ENCODE results near the gene GRAMD4.

Gene GRAMD4

DNA sequence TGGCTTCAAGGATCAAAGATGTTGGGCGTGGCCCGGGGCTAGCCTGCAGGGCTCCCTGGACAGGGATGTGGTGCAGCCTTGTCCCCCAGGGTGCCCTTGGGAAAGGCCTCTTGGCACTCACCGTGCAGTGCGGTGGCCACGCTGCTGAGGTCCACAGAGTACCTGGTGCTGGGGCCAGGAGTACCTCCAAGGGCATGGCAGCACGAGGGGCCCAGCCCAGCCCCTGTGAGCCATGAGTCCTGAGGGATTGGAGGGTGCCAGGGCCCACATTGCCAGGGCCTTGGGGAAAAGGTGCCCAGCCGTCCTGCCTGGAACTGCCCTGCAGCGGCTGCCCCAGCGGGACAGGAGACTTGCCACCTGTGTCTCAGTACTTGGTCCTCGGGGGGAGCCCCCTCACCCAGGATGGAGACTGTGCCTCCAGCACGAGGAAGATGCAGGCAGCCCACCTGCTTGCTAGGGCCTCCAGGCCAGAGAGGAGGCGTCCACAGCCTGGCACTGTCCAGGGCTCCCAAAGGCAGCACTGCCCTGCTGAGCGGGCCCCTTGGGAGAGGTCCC, 44.2 kb downstream of the GRAMD4 start:
- Mint-ChIP-seq H3K4me1 (ENCODE audit: low read depth) (peaks cover 11% of the 10 kb centered on the region), H3K36me3 (ENCODE audit: low read depth) (peaks cover 4% of the 10 kb centered on the region), H3K9me3 (no peaks in the 10 kb centered on the region), H3K4me3 (no peak overlapping the region), H3K27me3 (ENCODE audit: low read depth) (no peaks in the 10 kb centered on the region), H3K27ac (no peak overlapping the region)

DNA sequence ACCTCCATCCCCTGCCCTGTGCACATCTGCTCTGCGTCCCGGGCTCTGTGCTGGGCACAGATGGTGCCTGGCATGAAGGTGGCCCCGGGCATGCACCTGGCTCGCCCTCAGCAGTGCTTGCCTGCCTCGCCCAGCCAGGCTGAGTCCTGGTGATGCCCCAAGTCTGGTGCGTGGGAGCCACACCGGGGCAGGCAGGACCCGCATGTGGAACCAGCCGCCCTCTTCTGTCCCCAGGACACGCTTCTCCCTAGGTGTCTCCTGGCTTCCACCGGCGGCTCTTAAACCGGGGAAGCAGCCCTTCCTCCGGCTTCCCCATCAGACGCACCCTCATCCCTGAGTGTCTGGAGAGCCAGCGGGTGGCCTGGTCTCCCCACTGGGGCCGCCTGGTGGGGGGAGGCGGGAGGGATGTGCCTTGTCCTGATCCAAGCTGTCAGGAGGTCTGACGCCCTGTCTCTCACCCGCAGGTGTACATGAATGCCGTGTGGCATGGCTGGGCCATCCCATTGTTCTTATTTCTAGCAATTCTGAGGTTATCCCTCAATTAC, 45.0 kb downstream of the GRAMD4 start:
- Mint-ChIP-seq H3K36me3 (ENCODE audit: low read depth) (peaks cover 6% of the 10 kb centered on the region), H3K4me3 (no peak overlapping the region), H3K27me3 (ENCODE audit: low read depth) (no peaks in the 10 kb centered on the region), H3K4me1 (ENCODE audit: low read depth) (peaks cover 7% of the 10 kb centered on the region), H3K9me3 (no peaks in the 10 kb centered on the region), H3K27ac (no peak overlapping the region)

DNA sequence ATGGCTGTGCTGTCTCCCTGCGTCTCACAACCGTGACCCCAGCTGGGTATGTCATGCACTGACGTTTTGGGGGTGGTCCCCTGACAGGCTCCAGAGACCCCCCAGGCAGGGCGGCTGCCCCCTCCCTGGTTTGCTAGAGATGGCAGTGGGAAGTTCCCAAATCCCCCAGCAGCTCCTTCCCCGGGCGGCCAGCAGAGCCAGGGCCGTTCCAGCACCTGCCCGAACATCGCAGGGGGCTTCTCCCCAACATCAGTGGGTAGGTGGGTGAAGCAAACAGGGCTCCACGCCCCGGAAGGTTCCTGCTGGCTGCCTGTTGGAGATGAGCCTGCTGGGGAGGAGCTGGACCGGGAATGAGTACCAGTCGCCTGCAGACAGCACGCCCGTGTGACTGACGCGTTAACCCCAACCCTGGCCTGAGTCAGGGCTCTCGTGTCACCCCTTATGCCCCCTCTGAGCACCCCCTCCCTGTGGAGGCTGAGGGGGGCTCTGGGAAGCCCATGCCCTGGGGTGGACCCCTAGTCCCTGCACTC, 45.6 kb downstream of the GRAMD4 start:
- no peak overlapping the region for H3K4me3 Mint-ChIP-seq
- peaks cover 1% of the 10 kb centered on the region for H3K4me1 Mint-ChIP-seq (ENCODE audit: low read depth)
- H3K9me3 Mint-ChIP-seq = no peaks in the 10 kb centered on the region
- no peaks in the 10 kb centered on the region for H3K27me3 Mint-ChIP-seq (ENCODE audit: low read depth)
- no peak overlapping the region for H3K27ac Mint-ChIP-seq
- H3K36me3 Mint-ChIP-seq (ENCODE audit: low read depth) = peaks cover 4% of the 10 kb centered on the region

DNA sequence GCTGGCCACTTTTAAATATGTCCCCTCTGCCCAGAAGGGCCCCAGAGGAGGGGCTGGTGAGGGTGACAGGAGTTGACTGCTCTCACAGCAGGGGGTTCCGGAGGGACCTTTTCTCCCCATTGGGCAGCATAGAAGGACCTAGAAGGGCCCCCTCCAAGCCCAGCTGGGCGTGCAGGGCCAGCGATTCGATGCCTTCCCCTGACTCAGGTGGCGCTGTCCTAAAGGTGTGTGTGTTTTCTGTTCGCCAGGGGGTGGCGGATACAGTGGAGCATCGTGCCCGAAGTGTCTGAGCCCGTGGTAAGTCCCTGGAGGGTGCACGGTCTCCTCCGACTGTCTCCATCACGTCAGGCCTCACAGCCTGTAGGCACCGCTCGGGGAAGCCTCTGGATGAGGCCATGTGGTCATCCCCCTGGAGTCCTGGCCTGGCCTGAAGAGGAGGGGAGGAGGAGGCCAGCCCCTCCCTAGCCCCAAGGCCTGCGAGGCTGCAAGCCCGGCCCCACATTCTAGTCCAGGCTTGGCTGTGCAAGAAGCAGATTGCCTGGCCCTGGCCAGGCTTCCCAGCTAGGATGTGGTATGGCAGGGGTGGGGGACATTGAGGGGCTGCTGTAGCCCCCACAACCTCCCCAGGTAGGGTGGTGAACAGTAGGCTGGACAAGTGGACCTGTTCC, 46.5 kb downstream of the GRAMD4 start:
- Mint-ChIP-seq H3K4me1 (ENCODE audit: low read depth) (no peaks in the 10 kb centered on the region), H3K36me3 (ENCODE audit: low read depth) (peaks cover 4% of the 10 kb centered on the region), H3K27ac (no peak overlapping the region), H3K9me3 (no peaks in the 10 kb centered on the region), H3K27me3 (ENCODE audit: low read depth) (no peaks in the 10 kb centered on the region), H3K4me3 (no peak overlapping the region)

DNA sequence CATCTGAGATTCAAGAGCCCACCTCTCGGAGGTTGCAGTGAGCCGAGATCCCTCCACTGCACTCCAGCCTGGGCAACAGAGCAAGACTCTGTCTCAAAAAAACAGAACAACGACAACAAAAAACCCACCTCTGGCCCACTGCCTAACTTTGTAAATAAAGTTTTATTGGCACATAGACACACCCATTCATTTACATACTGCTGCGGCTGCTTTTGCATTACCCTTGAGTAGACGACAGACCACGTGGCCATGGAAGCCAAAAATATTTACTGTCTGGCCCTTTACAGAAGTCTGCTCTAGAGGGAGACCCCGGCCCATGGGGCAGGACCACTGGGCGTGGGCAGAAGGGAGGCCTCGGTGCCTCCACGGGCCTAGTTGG, 47.0 kb downstream of the GRAMD4 start:
- H3K27ac Mint-ChIP-seq = no peak overlapping the region
- no peaks in the 10 kb centered on the region for H3K27me3 Mint-ChIP-seq (ENCODE audit: low read depth)
- H3K4me3 Mint-ChIP-seq = no peak overlapping the region
- peaks cover 4% of the 10 kb centered on the region for H3K36me3 Mint-ChIP-seq (ENCODE audit: low read depth)
- H3K4me1 Mint-ChIP-seq (ENCODE audit: low read depth) = no peaks in the 10 kb centered on the region
- H3K9me3 Mint-ChIP-seq = no peaks in the 10 kb centered on the region

DNA sequence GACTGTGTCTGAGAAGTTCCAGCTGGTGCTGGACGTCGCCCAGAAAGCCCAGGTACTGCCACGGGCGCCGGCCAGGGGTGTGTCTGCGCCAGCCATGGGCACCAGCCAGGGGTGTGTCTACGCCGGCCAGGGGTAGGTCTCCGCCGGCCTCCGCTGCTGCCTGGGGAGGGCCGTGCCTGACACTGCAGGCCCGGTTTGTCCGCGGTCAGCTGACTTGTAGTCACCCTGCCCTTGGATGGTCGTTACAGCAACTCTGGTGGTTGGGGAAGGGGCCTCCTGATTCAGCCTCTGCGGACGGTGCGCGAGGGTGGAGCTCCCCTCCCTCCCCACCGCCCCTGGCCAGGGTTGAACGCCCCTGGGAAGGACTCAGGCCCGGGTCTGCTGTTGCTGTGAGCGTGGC, 47.9 kb downstream of the GRAMD4 start:
- no peak overlapping the region for H3K27ac Mint-ChIP-seq
- no peaks in the 10 kb centered on the region for H3K4me1 Mint-ChIP-seq (ENCODE audit: low read depth)
- H3K9me3 Mint-ChIP-seq = no peaks in the 10 kb centered on the region
- peaks cover 4% of the 10 kb centered on the region for H3K36me3 Mint-ChIP-seq (ENCODE audit: low read depth)
- no peak overlapping the region for H3K4me3 Mint-ChIP-seq
- H3K27me3 Mint-ChIP-seq (ENCODE audit: low read depth) = no peaks in the 10 kb centered on the region

DNA sequence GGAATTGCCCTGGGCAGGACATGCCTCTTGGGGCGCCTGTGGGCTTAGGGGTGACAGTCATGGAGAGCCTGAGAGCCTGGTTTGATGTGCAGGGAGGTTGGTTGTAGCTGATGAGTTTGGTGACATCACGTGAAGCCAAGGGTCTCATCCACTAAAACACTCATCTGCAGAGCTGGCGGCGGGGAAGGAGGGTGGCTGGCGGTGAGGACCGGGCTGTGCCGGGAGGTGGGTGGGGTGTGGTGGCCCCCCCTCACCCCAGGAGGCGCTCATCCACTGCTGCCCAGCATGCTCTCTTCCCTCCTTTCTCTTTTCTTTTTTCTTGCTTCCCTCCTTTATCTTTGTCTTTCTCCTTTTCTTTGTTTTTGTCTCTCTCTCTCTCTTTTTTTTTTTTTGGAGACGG, 49.0 kb downstream of the GRAMD4 start:
- H3K27me3 Mint-ChIP-seq (ENCODE audit: low read depth) = no peaks in the 10 kb centered on the region
- H3K27ac Mint-ChIP-seq = no peak overlapping the region
- H3K9me3 Mint-ChIP-seq = no peaks in the 10 kb centered on the region
- H3K4me1 Mint-ChIP-seq (ENCODE audit: low read depth) = peaks cover 7% of the 10 kb centered on the region
- peaks cover 4% of the 10 kb centered on the region for H3K36me3 Mint-ChIP-seq (ENCODE audit: low read depth)
- no peak overlapping the region for H3K4me3 Mint-ChIP-seq

DNA sequence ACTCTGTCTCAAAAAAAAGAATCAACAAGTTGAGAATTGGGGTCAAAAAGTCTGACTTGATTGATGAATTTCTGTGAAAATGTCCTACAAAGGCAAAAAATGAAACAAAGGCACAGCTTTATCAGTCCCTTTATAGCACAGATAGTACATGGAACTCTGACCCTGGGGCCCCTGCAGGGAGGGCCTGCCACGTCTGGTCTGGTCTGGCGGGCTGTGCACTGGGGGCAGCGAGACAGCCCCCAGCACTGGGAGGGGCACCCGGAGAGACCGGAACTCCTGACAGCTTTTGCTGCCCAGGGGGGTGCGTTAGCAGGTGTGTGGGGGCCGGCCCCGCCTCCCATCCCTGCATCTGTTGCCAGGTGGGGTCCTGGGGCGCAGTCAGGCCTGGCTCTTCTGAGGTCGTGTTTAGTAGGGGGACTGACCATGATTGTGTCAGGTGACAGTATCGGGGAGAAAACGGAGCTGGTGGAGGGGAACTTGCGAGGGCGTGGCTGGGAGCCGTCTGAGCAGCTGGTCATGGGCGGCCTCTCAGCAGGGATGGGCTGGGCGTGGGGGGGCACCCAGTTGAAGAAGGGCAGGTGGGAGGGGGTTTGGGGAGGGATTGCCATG, 51.7 kb downstream of the GRAMD4 start:
- Mint-ChIP-seq H3K4me3 (no peak overlapping the region), H3K9me3 (no peaks in the 10 kb centered on the region), H3K27me3 (ENCODE audit: low read depth) (no peaks in the 10 kb centered on the region), H3K27ac (no peak overlapping the region), H3K4me1 (ENCODE audit: low read depth) (peaks cover 18% of the 10 kb centered on the region), H3K36me3 (ENCODE audit: low read depth) (peaks cover 7% of the 10 kb centered on the region)

DNA sequence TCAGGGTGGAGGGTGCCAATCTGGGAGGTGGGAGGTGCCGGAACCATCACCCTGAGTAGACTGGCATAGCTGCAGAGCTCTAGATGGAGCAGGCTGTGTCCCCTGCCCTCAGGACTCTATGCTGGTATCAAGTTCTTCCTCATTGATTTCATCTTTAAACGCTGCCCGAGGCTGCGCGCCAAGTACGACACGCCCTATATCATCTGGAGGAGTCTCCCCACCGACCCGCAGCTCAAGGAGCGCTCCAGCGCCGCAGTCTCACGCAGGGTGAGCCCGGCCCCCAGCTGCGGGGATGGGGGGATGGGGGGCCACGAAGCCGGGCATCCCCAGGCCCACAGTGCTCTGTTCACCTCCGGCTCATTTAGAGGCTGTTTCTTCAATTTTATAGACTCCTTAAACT, 52.5 kb downstream of the GRAMD4 start:
- H3K36me3 Mint-ChIP-seq (ENCODE audit: low read depth) = peaks cover 7% of the 10 kb centered on the region
- H3K4me1 Mint-ChIP-seq (ENCODE audit: low read depth) = peaks cover 18% of the 10 kb centered on the region
- H3K9me3 Mint-ChIP-seq = no peaks in the 10 kb centered on the region
- H3K27ac Mint-ChIP-seq = peak overlapping the region; percentile 93
- no peak overlapping the region for H3K4me3 Mint-ChIP-seq
- no peaks in the 10 kb centered on the region for H3K27me3 Mint-ChIP-seq (ENCODE audit: low read depth)

DNA sequence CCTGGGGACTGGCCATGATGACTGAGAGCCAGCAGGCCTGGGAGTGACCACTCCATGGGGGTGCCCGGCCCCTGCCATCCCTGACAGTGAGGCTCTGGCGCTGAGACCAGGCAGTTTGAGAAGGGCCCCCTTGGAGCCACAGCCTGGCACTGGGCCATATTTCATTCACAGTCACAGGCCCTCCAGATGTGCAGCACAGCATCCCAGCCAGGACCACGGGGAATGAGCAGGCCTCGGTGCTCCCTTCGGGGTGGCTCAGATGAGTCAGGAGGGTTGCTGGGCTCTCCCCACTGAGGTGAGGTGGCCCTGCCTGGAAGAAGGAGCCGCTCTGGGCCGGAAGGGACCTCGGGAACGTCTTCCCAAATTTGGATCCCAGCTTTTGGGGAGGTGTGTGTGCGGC, 53.0 kb downstream of the GRAMD4 start:
- Mint-ChIP-seq H3K36me3 (ENCODE audit: low read depth) (peaks cover 7% of the 10 kb centered on the region), H3K9me3 (no peaks in the 10 kb centered on the region), H3K27ac (peak overlapping the region; percentile 93), H3K4me1 (ENCODE audit: low read depth) (peaks cover 18% of the 10 kb centered on the region), H3K4me3 (peak overlapping the region; percentile 83), H3K27me3 (ENCODE audit: low read depth) (no peaks in the 10 kb centered on the region)

DNA sequence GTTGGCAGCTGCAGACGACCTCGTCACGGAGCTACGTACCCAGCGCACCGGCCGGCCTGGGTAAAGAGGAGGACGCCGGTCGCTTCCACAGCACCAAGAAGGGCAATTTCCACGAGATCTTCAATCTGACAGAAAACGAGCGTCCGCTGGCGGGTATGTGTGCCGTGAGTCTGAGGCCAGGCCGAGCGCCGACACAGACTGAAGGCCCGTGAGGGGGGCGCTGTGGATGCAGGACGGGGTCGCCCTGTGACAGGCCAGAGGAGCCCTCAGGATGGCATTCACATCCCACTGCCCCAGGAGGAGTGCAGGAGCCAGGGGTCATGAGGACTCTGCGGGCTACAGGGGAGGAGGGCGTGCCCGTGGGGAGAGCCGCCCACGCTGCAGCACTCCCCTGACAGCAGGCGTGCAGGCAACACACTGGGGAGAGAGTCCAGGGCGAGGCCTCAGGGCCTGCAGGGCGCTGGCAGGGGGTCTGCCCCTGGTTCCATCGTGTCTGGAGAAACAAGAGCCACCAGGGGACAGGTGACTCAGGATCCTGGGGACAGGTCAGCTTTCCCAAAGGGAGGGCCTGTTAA, 53.6 kb downstream of the GRAMD4 start:
- no peaks in the 10 kb centered on the region for H3K9me3 Mint-ChIP-seq

DNA sequence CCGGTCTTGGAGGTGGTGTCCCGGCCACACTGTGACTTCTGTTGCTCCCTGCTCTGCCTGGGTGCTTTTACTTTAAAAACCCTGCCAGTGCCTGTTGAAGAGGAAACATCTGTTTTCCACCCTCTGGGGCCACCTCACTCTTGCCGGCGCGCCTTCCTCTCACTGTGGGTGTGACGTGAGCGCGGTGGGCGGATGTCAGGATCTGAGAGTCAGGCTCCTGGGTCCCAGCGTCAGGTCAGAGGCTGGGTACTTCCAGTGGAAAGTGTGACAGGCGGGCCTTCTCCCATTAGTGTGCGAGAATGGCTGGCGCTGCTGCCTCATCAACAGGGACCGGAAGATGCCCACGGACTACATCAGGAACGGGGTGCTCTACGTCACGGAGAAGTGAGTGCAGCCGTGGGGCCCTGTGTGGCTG, 54.2 kb downstream of the GRAMD4 start:
- Mint-ChIP-seq H3K27ac (peak overlapping the region; percentile 93), H3K27me3 (ENCODE audit: low read depth) (no peaks in the 10 kb centered on the region), H3K4me3 (peak overlapping the region; percentile 83), H3K4me1 (ENCODE audit: low read depth) (peaks cover 18% of the 10 kb centered on the region), H3K9me3 (no peaks in the 10 kb centered on the region), H3K36me3 (ENCODE audit: low read depth) (peaks cover 5% of the 10 kb centered on the region)

More for the DNA sequence above, 53.6 kb downstream of the GRAMD4 start:
- Mint-ChIP-seq H3K36me3 (ENCODE audit: low read depth) (peaks cover 6% of the 10 kb centered on the region), H3K4me3 (peak overlapping the region; percentile 83), H3K27ac (peak overlapping the region; percentile 93), H3K27me3 (ENCODE audit: low read depth) (no peaks in the 10 kb centered on the region), H3K4me1 (ENCODE audit: low read depth) (peaks cover 18% of the 10 kb centered on the region)

DNA sequence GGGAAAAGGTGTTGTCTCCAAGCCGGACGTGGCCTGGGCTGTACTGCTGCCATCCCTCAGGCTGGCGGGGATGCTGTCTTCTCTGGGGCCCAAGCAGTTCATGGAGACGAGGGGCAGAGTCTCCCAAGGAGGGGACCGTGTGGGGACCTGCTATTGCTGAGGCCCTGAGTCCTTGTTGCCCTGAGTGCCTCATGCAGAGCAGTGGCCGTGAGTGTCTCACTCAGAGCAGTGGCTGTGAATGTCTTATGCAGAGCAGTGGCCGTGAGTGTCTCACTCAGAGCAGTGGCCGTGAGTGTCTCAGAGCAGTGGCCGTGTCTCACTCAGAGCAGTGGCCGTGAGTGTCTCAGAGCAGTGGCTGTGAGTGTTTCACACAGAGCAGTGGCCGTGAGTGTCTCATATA, 54.7 kb downstream of the GRAMD4 start:
- Mint-ChIP-seq H3K9me3 (no peaks in the 10 kb centered on the region), H3K4me1 (ENCODE audit: low read depth) (peaks cover 18% of the 10 kb centered on the region), H3K4me3 (peak overlapping the region; percentile 83), H3K27ac (peak overlapping the region; percentile 93), H3K27me3 (ENCODE audit: low read depth) (no peaks in the 10 kb centered on the region), H3K36me3 (ENCODE audit: low read depth) (peaks cover 3% of the 10 kb centered on the region)

DNA sequence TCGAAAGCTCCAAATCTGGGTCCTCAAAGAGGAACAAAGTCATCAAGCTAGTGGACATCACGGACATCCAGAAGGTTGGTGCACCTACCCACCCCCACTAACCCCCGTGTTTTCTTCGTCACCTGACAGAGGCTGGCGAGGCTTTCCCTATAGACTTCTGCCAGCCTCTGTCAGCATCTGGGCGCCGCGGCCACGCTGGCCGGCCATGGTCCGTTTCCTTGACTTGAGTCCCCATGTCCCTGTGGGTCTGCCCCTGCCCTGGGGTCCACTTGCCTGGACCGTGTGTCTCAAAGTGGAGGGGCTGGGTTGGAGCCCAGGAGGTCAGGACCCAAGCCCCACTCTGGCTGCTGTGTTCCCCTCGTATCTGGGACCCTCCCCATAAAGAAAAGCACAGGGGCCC, 55.3 kb downstream of the GRAMD4 start:
- H3K4me3 Mint-ChIP-seq = no peak overlapping the region
- peaks cover 3% of the 10 kb centered on the region for H3K36me3 Mint-ChIP-seq (ENCODE audit: low read depth)
- H3K27ac Mint-ChIP-seq = peak overlapping the region; percentile 93
- peaks cover 18% of the 10 kb centered on the region for H3K4me1 Mint-ChIP-seq (ENCODE audit: low read depth)
- H3K9me3 Mint-ChIP-seq = no peaks in the 10 kb centered on the region
- H3K27me3 Mint-ChIP-seq (ENCODE audit: low read depth) = no peaks in the 10 kb centered on the region

DNA sequence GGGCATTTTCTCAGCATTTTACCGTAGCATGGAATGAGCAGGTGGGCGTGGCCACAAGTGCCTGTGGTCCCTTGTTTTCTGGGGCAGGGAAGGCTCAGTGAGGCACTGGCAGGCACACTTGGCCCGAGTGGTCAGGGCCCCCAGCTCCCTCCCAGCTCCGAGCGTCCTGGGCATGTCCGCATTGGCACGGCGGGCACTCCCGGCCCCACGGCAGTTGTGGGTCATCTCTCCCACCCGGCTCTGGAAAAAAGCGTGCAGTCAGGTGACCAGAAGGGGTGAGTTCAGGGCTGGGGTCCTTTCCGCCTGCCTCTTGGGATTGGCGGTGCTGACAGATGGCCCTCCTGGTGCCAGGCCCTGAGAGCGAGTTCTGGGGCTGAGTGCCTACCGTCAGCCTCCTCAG, 55.8 kb downstream of the GRAMD4 start:
- peaks cover 3% of the 10 kb centered on the region for H3K36me3 Mint-ChIP-seq (ENCODE audit: low read depth)
- H3K4me1 Mint-ChIP-seq (ENCODE audit: low read depth) = peaks cover 18% of the 10 kb centered on the region
- H3K4me3 Mint-ChIP-seq = no peak overlapping the region
- H3K9me3 Mint-ChIP-seq = no peaks in the 10 kb centered on the region
- H3K27me3 Mint-ChIP-seq (ENCODE audit: low read depth) = no peaks in the 10 kb centered on the region
- peak overlapping the region; percentile 41 for H3K27ac Mint-ChIP-seq
